Stimulated activated CD8-positive, alpha-beta memory T cell treated with anti-CD3 and anti-CD28 coated beads, Interleukin-15, amount 100 ng/mL, for 1 hour (primary cell): ENCODE measurements around the gene SOWAHB.
"Not testable (repeated sequence)": the region's sequence is repeated elsewhere in the genome, so short reads cannot be mapped to it uniquely, and the experiment has no call there.

ENCODE experiments used
- DNase-seq: peaks from one replicate; pipeline ENCODE4 v3.0.0-alpha.2; 2020; ENCODE audit warnings: low read depth

The SOWAHB gene

GRCh38 chr4:76894537-76895255 lies 3.2 kb downstream of the SOWAHB start:
- DNase-seq: no peak

GRCh38 chr4:76892601-76893000 lies 5.3 kb downstream of the SOWAHB start:
- no peak for DNase-seq

- DNase-seq: no peak
These were observed 5.9 kb downstream of the SOWAHB start for GRCh38 chr4:76892001-76892400.

GRCh38 chr4:76886848-76887441 lies 11.0 kb downstream of the SOWAHB start:
- no peak for DNase-seq

- DNase-seq: no peak
These were observed 11.7 kb downstream of the SOWAHB start for GRCh38 chr4:76886214-76886613.

- no peak for DNase-seq
These were observed 14.8 kb downstream of the SOWAHB start for GRCh38 chr4:76883147-76883546.

GRCh38 chr4:76882630-76883029 lies 15.3 kb downstream of the SOWAHB start:
- DNase-seq: no peak

- no peak for DNase-seq
These were observed 16.6 kb downstream of the SOWAHB start for GRCh38 chr4:76881375-76881774.

GRCh38 chr4:76879731-76880364 lies 18.1 kb downstream of the SOWAHB start:
- no peak for DNase-seq

GRCh38 chr4:76878641-76879165 lies 19.2 kb downstream of the SOWAHB start:
- not testable (repeated sequence) for DNase-seq

- DNase-seq: no peak
These were observed 23.8 kb downstream of the SOWAHB start for GRCh38 chr4:76874176-76874575.

GRCh38 chr4:76873495-76873894 lies 24.4 kb downstream of the SOWAHB start:
- no peak for DNase-seq

GRCh38 chr4:76872556-76872955 lies 25.4 kb downstream of the SOWAHB start:
- no peak for DNase-seq

- DNase-seq: not testable (repeated sequence)
These were observed 29.2 kb downstream of the SOWAHB start for GRCh38 chr4:76868780-76869179.

- DNase-seq: no peak
These were observed 29.9 kb downstream of the SOWAHB start for GRCh38 chr4:76867880-76868655.

- no peak for DNase-seq
These were observed 30.6 kb downstream of the SOWAHB start for GRCh38 chr4:76867377-76867776.

GRCh38 chr4:76866641-76867040 lies 31.3 kb downstream of the SOWAHB start:
- DNase-seq: no peak

GRCh38 chr4:76858319-76858718 lies 39.6 kb downstream of the SOWAHB start:
- DNase-seq: no peak

- DNase-seq: no peak
These were observed 40.9 kb downstream of the SOWAHB start for GRCh38 chr4:76857074-76857409.

GRCh38 chr4:76856243-76857073 lies 41.5 kb downstream of the SOWAHB start:
- no peak for DNase-seq

- DNase-seq: no peak
These were observed 43.1 kb downstream of the SOWAHB start for GRCh38 chr4:76854858-76855257.

- no peak for DNase-seq
These were observed 46.6 kb downstream of the SOWAHB start for GRCh38 chr4:76851375-76851774.
